ENCODE data around the gene RNF212B. TPM values are rescaled to one million over a fixed set of nuclear protein-coding genes. Genes with fewer than 3 reads are reported as not detected.

RNF212B gene
- polyA plus RNA-seq, 1 donor from 2014 or later = not detected

DNA sequence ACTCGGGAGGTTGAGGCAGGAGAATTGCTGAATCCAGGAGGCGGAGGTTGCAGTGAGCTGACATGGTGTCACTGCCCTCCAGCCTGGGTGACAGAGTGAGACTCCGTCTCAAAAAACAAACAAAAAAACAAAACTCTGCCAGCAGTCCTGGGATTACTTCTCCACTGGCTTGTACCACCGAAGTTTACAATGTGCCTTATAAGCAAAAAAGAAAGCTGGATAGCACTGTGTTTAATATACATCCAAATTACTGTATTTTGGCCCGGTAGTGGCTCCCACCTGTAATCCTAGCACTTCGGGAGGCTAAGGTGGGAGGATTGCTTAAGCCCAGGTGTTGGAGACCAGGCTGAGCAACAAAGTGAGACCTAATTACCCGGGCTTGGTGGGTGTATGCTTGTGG, 31.5 kb downstream of the RNF212B start:
- H3K4me3 ChIP-seq (ENCODE audit: low read length) = no peak overlapping the region
- no peaks in the 10 kb centered on the region for H3K36me3 ChIP-seq (ENCODE audit: insufficient read depth, low read length)
- H3K27me3 ChIP-seq (ENCODE audit: insufficient read depth, low read depth, low read length) = no peaks in the 10 kb centered on the region
- no peaks in the 10 kb centered on the region for H4K20me1 ChIP-seq (ENCODE audit: insufficient read depth)
- no peaks in the 10 kb centered on the region for H3K9me3 ChIP-seq (ENCODE audit: low read length)
- H3K9me2 ChIP-seq (ENCODE audit: insufficient read depth, low read length) = no peaks in the 10 kb centered on the region
- no peak overlapping the region for H3K4me2 ChIP-seq (ENCODE audit: low read length)
- no peaks in the 10 kb centered on the region for H3F3A ChIP-seq (ENCODE audit: insufficient read depth, low read length, poor library complexity, severe bottlenecking)
- H3K27ac ChIP-seq (ENCODE audit: low read length) = no peak overlapping the region
- H2AFZ ChIP-seq (ENCODE audit: low read depth, low read length) = no peak overlapping the region
- no peak for TF ChIP-seq MXI1 (conservative IDR thresholded peaks at IDR 0.05; ENCODE audit: poor library complexity, severe bottlenecking)
- TF ChIP-seq POLR2AphosphoS5 (IDR thresholded peaks at IDR 0.05) = no peak
- TF ChIP-seq EP300 (conservative IDR thresholded peaks at IDR 0.05; ENCODE audit: poor library complexity, severe bottlenecking) = no peak
- TF ChIP-seq, protein P1, sequence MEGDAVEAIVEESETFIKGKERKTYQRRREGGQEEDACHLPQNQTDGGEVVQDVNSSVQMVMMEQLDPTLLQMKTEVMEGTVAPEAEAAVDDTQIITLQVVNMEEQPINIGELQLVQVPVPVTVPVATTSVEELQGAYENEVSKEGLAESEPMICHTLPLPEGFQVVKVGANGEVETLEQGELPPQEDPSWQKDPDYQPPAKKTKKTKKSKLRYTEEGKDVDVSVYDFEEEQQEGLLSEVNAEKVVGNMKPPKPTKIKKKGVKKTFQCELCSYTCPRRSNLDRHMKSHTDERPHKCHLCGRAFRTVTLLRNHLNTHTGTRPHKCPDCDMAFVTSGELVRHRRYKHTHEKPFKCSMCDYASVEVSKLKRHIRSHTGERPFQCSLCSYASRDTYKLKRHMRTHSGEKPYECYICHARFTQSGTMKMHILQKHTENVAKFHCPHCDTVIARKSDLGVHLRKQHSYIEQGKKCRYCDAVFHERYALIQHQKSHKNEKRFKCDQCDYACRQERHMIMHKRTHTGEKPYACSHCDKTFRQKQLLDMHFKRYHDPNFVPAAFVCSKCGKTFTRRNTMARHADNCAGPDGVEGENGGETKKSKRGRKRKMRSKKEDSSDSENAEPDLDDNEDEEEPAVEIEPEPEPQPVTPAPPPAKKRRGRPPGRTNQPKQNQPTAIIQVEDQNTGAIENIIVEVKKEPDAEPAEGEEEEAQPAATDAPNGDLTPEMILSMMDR (IDR thresholded peaks at IDR 0.05; ENCODE audit: poor library complexity, severe bottlenecking) = no peak
- TF ChIP-seq RAD21 (conservative IDR thresholded peaks at IDR 0.05) = no peak
- no peak for TF ChIP-seq SMC3 (conservative IDR thresholded peaks at IDR 0.05; ENCODE audit: poor library complexity)
- TF ChIP-seq TAF1 (IDR thresholded peaks at IDR 0.05; ENCODE audit: low read depth) = no peak
- TF ChIP-seq, protein P2, sequence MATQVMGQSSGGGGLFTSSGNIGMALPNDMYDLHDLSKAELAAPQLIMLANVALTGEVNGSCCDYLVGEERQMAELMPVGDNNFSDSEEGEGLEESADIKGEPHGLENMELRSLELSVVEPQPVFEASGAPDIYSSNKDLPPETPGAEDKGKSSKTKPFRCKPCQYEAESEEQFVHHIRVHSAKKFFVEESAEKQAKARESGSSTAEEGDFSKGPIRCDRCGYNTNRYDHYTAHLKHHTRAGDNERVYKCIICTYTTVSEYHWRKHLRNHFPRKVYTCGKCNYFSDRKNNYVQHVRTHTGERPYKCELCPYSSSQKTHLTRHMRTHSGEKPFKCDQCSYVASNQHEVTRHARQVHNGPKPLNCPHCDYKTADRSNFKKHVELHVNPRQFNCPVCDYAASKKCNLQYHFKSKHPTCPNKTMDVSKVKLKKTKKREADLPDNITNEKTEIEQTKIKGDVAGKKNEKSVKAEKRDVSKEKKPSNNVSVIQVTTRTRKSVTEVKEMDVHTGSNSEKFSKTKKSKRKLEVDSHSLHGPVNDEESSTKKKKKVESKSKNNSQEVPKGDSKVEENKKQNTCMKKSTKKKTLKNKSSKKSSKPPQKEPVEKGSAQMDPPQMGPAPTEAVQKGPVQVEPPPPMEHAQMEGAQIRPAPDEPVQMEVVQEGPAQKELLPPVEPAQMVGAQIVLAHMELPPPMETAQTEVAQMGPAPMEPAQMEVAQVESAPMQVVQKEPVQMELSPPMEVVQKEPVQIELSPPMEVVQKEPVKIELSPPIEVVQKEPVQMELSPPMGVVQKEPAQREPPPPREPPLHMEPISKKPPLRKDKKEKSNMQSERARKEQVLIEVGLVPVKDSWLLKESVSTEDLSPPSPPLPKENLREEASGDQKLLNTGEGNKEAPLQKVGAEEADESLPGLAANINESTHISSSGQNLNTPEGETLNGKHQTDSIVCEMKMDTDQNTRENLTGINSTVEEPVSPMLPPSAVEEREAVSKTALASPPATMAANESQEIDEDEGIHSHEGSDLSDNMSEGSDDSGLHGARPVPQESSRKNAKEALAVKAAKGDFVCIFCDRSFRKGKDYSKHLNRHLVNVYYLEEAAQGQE (IDR thresholded peaks at IDR 0.05; ENCODE audit: borderline replicate concordance) = no peak
- no peak for TF ChIP-seq EZH2 (IDR thresholded peaks at IDR 0.05; ENCODE audit: borderline replicate concordance, insufficient read depth, low read length, poor library complexity, severe bottlenecking)
- H3K79me2 ChIP-seq (replicated peaks; ENCODE audit: insufficient read depth, low read length) = no peaks in the 10 kb centered on the region
- no peak overlapping the region for H3K9ac ChIP-seq (ENCODE audit: low read length)

DNA sequence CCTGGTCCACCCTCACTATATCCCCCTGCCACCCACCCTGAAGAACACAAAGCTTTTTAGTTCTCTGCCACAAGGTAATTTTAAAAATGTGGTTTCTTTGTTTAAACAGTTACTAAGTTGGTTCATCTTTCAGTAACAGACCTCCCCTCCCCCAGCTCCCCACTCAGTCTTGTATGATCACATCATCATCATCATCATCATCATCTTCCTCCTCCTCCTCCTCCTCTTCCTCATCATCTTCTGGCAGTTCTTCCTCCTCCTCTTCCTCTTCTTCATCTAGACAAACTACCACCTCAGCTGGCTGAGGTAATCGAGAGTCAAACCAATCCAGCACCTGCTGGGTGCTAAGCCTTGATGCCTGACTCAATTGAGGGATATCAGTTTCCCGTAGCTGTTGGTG, 37.7 kb downstream of the RNF212B start:
- no peak overlapping the region for H3K4me2 ChIP-seq (ENCODE audit: low read length)
- H3K36me3 ChIP-seq (ENCODE audit: insufficient read depth, low read length) = peaks cover 12% of the 10 kb centered on the region
- H3K9me2 ChIP-seq (ENCODE audit: insufficient read depth, low read length) = no peaks in the 10 kb centered on the region
- H3K4me3 ChIP-seq (ENCODE audit: low read length) = no peak overlapping the region
- H3K27ac ChIP-seq (ENCODE audit: low read length) = no peak overlapping the region
- no peaks in the 10 kb centered on the region for H3K79me2 ChIP-seq (replicated peaks; ENCODE audit: insufficient read depth, low read length)
- H2AFZ ChIP-seq (ENCODE audit: low read depth, low read length) = no peak overlapping the region
- H3K27me3 ChIP-seq (ENCODE audit: insufficient read depth, low read depth, low read length) = no peaks in the 10 kb centered on the region
- H3F3A ChIP-seq (ENCODE audit: insufficient read depth, low read length, poor library complexity, severe bottlenecking) = no peaks in the 10 kb centered on the region
- H3K9ac ChIP-seq (ENCODE audit: low read length) = no peak overlapping the region
- no peak for TF ChIP-seq EZH2 (IDR thresholded peaks at IDR 0.05; ENCODE audit: borderline replicate concordance, insufficient read depth, low read length, poor library complexity, severe bottlenecking)
- no peak for TF ChIP-seq TAF1 (IDR thresholded peaks at IDR 0.05; ENCODE audit: low read depth)
- no peak for TF ChIP-seq POLR2AphosphoS5 (IDR thresholded peaks at IDR 0.05)
- TF ChIP-seq, protein P1 (IDR thresholded peaks at IDR 0.05; ENCODE audit: poor library complexity, severe bottlenecking) = no peak
- TF ChIP-seq RAD21 (conservative IDR thresholded peaks at IDR 0.05) = no peak
- TF ChIP-seq, protein P2 (IDR thresholded peaks at IDR 0.05; ENCODE audit: borderline replicate concordance) = no peak
- TF ChIP-seq MXI1 (conservative IDR thresholded peaks at IDR 0.05; ENCODE audit: poor library complexity, severe bottlenecking) = no peak
- no peak for TF ChIP-seq SMC3 (conservative IDR thresholded peaks at IDR 0.05; ENCODE audit: poor library complexity)
- no peak for TF ChIP-seq EP300 (conservative IDR thresholded peaks at IDR 0.05; ENCODE audit: poor library complexity, severe bottlenecking)
- no peaks in the 10 kb centered on the region for H4K20me1 ChIP-seq (ENCODE audit: insufficient read depth)
- H3K9me3 ChIP-seq (ENCODE audit: low read length) = no peaks in the 10 kb centered on the region
